ENCODE measurements around the gene HHIPL1. TPM values are rescaled to one million over a fixed set of nuclear protein-coding genes. Genes with fewer than 3 reads are reported as not detected.

HHIPL1 gene
- total RNA-seq: 9.4 TPM

DNA sequence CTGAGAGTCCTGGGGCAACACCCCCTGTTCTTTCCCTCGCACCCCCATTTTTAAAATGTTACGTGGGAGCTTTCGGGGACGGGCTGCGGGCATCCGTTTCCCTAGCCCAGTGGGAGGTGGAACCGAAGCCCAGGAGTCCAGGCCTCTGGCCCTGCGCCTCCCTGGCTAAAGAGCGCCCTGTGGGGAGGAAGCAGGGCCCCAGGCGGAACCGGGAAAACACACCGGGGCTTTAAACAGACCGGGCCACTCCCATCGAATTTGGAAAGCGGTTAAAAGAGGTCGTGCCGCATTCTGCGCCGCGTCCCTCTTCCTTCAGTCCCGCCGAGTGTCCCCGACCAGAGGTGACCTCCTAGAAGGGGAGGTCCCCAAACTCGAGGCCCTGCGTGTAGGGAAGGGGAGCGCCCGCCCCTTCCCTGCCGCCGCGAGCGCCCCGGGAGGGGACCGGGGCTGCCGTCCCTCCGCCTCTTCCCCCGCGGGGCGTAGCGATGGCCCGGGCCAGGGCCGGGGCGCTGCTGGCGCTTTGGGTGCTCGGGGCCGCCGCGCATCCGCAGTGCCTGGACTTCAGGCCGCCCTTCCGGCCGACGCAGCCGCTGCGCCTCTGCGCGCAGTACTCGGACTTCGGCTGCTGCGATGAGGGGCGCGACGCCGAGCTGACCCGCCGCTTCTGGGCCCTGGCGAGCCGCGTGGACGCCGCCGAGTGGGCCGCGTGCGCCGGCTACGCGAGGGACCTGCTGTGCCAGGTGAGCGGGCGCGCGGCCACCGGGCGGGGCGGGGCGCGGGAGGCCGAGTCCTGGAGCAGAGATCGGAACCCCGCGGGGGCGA is at the start of gene HHIPL1:
HHIPL1 (plus strand) TSS at position 407 of the 822 bp plus-strand sequence; CDS start at position 486, 79 bp downstream.

DNA sequence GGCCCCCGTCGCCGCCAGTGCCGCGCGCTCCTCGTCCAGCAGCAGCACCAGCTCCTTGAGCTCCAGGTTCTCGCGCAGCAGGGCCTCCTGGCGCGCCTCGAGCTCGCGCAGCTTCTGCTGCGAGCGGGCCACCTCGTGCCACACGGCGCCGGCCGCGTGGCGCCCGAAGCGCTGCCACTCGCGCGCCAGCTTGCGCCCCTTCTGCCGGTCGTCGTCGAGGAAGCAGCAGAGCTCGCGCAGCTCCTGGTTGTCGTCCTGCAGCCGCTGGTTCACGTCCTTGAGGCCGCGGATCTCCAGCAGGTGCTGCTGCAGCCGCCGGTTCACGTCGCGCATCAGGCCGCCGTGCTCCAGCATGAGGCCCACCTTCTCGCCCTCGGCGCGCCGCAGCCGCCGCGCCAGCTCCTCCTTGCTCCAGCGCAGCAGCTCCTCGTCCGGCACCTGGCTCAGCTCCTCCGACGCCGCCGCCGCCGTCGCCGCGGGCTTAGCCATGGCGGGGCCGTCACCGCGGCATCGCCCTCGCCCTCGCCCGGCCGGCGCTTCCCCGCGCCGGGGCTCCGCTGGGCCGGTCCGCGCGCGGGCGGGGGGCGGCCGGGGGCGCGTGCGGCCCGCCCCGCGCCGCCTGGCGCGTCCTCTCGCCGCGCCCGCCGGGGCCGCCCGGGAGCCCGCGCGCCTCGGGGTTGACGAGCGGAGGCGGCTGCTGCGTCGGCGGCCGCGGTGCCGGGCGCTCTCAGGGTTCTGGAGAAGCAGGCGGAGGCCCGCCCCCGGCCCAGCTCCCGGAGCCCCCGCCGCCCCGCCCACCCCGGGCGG is 41.3 kb upstream of the HHIPL1 start, which contains the start of gene CCDC85C:
CCDC85C (minus strand) TSS at position 737 of the 807 bp plus-strand sequence; CDS start at position 489, 248 bp downstream.

GRCh38 chr14:99683619-99684409 is 38.9 kb downstream of the HHIPL1 start, which contains the start of gene CYP46A1:
TSS of gene CYP46A1 (plus strand) at chr14:99684298. CDS start at chr14:99684418, 120 bp downstream.

Other genes with a start within 250 kb of the HHIPL1 start
- gene SETD3, start 164.3 kb upstream of the HHIPL1 start, total RNA-seq: 57.3 TPM
- 39.4 TPM for gene CCNK, start 163.7 kb upstream of the HHIPL1 start, total RNA-seq
- gene CCDC85C, start 40.9 kb upstream of the HHIPL1 start, total RNA-seq: 8.1 TPM
- gene CYP46A1, start 39.2 kb downstream of the HHIPL1 start, total RNA-seq: 5.3 TPM
- gene EML1, start 148.3 kb downstream of the HHIPL1 start, total RNA-seq: 200 TPM

All from parietal lobe (tissue), 1 donor.